ENCODE data around the gene APLN. TPM values are rescaled to one million over a fixed set of nuclear protein-coding genes. Genes with fewer than 3 reads are reported as not detected.
A peak's percentile ranks its signal among the peaks of the same experiment; 100 is the strongest.

APLN gene
- total RNA-seq, 1 donor from 2014 or later, result 2.2 TPM

GRCh38 chrX:129640737-129641136 is 14.0 kb downstream of the APLN start:
- H3K4me3 ChIP-seq, result no peak overlapping the region
- intact Hi-C loops (cut with DNase I), result no loop called here
- H3K9me3 ChIP-seq, result no peaks in the 10 kb centered on the region
- H3K4me1 ChIP-seq, result no peaks in the 10 kb centered on the region
- TF ChIP-seq CTCF (IDR thresholded peaks at IDR 0.05), result no peak
- no peaks in the 10 kb centered on the region for H3K36me3 ChIP-seq
- no peaks in the 10 kb centered on the region for H3K27me3 ChIP-seq
- DNase-seq (ENCODE audit: low spot score in 2 of 2), result no peak
- H3K27ac ChIP-seq, result no peak overlapping the region

DNA sequence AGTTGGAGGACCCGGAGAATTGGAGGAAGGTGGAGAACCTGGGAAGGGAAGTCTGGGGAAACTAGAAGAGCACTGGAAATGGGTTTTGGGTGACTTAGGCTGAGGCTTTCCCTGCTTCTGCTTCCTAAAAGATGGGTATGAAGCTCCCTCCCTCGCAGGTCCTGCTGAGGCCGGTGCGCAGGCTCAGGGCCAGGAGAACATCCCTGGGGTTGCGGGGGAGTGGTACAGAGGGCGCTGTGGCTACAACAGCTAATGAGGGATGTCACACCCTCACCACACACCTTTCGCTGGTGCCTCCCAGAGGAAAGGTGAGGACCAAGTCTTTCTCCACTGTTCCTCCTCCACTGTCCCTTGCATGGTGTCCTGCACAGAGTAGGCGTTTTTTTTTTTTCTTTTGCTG is 15.8 kb downstream of the APLN start:
- no peak for TF ChIP-seq CTCF (IDR thresholded peaks at IDR 0.05)
- H3K4me3 ChIP-seq, result no peak overlapping the region
- H3K36me3 ChIP-seq, result no peaks in the 10 kb centered on the region
- H3K4me1 ChIP-seq, result no peaks in the 10 kb centered on the region
- H3K9me3 ChIP-seq, result no peaks in the 10 kb centered on the region
- intact Hi-C loops (cut with DNase I), result no loop called here
- DNase-seq (ENCODE audit: low spot score in 2 of 2), result no peak
- no peak overlapping the region for H3K27ac ChIP-seq
- no peaks in the 10 kb centered on the region for H3K27me3 ChIP-seq

DNA sequence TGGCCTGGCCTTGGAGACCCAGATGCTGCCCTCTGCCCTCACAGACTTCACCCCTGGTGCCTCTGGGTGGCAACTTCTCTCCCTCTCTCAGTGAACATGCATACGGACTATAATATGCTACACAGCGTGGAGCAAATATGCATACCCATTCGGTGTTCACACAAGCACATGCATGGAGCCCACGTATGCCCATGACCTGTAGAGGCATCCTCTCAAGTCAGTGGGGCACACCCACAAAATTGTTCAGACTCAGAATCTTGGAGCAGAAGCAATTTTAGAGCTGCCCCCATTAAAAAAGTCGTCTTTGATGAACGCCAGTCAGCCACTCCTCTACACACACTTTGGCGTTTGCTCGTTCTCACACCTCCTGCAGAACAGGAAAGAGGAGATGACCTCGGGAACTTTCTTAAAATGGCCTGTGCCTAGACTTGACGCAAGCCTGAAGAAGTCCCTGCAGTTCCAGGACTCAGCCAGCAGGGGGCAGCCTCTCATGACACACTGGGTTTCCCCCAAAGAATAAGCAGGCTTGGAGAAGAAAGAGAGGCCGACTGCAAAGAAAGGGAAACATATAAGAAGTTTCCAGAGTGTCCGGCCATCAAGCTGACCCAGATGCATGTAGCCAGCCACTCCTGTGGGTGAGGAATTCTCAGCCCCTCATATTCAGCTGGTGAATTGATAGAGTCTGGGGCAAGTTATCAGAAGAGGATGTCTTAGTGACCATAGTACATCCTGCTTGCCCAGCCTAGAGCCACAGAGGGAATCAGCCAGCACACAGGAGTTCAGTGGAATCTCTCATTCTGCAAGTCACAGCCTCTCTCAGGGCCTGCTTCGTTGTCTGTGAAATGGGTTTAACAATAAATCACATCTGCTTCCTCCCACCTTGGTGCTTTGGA is 17.3 kb downstream of the APLN start:
- no peaks in the 10 kb centered on the region for H3K4me1 ChIP-seq
- H3K27ac ChIP-seq, result no peak overlapping the region
- peak; percentile 81 to 91 (median 88) for TF ChIP-seq CTCF (IDR thresholded peaks at IDR 0.05)
- H3K9me3 ChIP-seq, result no peaks in the 10 kb centered on the region
- no peaks in the 10 kb centered on the region for H3K36me3 ChIP-seq
- DNase-seq (ENCODE audit: low spot score in 2 of 2), result peak; percentile 24 to 85
- H3K27me3 ChIP-seq, result no peaks in the 10 kb centered on the region
- H3K4me3 ChIP-seq, result no peak overlapping the region
- intact Hi-C loops (cut with DNase I), result loop anchor here (1.0 kb wide), 1 partner anchor 89 kb away; no protein-coding TSS in a partner anchor

- intact Hi-C loops (cut with DNase I), result no loop called here
These were observed 18.5 kb downstream of the APLN start for GRCh38 chrX:129636175-129636681.

DNA sequence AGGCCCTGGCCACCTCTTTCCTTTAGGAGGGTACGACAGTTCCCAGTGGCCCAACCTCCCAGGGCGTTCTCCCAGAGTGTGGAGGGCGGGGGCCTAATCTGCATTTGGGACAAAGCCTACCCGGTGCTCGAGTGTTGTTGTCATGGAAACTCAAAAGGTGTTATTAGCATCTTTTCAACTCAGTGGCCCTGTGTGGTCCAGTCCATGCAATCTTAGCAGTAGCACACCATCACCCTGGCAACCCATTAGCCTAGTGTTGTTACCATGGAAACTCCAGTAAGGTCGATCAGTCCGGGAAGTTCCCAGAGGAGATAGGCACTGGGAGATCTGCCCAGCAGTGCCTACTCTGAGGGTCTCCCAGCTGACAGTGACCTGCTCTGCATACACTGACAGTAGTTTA is 20.2 kb downstream of the APLN start:
- intact Hi-C loops (cut with DNase I), result no loop called here
- no peaks in the 10 kb centered on the region for H3K9me3 ChIP-seq
- no peaks in the 10 kb centered on the region for H3K27me3 ChIP-seq
- no peak for TF ChIP-seq CTCF (IDR thresholded peaks at IDR 0.05)
- H3K4me3 ChIP-seq, result no peak overlapping the region
- no peaks in the 10 kb centered on the region for H3K4me1 ChIP-seq
- H3K27ac ChIP-seq, result no peak overlapping the region
- H3K36me3 ChIP-seq, result no peaks in the 10 kb centered on the region
- DNase-seq (ENCODE audit: low spot score in 2 of 2), result no peak

More at GRCh38 chrX:129636175-129636681, 18.5 kb downstream of the APLN start:
- Histone ChIP-seq H3K9me3 (no peaks in the 10 kb centered on the region), H3K36me3 (no peaks in the 10 kb centered on the region), H3K4me3 (no peak overlapping the region), H3K4me1 (no peaks in the 10 kb centered on the region), H3K27me3 (no peaks in the 10 kb centered on the region), H3K27ac (no peak overlapping the region)
- DNase-seq (ENCODE audit: low spot score in 2 of 2), result no peak
- TF ChIP-seq CTCF (IDR thresholded peaks at IDR 0.05), result no peak

Measured in ascending aorta (tissue), 2 donors.